ENCODE data around the gene KANSL1L.

Gene KANSL1L

GRCh38 chr2:209988010-209988409 lies 183.2 kb downstream of the KANSL1L start:
- H3K36me3 ChIP-seq: no peaks in the 10 kb centered on the region
- no peaks in the 10 kb centered on the region for H3K27me3 ChIP-seq
- no peak overlapping the region for H3K27ac ChIP-seq
- H3K4me3 ChIP-seq (ENCODE audit: low read depth in 1 of 2, low read length in 1 of 2): no peak overlapping the region
- TF ChIP-seq CTCF (IDR thresholded peaks at IDR 0.05): no peak
- H3K4me1 ChIP-seq (ENCODE audit: control insufficient read depth in 1 of 2, insufficient read depth in 1 of 2, low read depth in 1 of 2, low read length in 1 of 2): peaks cover 15 to 27% of the 10 kb centered on the region in 2 experiments
- no peaks in the 10 kb centered on the region for H3K9me3 ChIP-seq

GRCh38 chr2:209986415-209986814 lies 184.8 kb downstream of the KANSL1L start:
- no peak for TF ChIP-seq CTCF (IDR thresholded peaks at IDR 0.05)
- Histone ChIP-seq H3K36me3 (no peaks in the 10 kb centered on the region), H3K27me3 (no peaks in the 10 kb centered on the region), H3K9me3 (no peaks in the 10 kb centered on the region), H3K4me1 (ENCODE audit: control insufficient read depth in 1 of 2, insufficient read depth in 1 of 2, low read depth in 1 of 2, low read length in 1 of 2) (peaks cover 15 to 27% of the 10 kb centered on the region in 2 experiments), H3K4me3 (ENCODE audit: low read depth in 1 of 2, low read length in 1 of 2) (no peak overlapping the region), H3K27ac (peak overlapping the region; percentile 68)

- Histone ChIP-seq H3K9me3 (no peaks in the 10 kb centered on the region), H3K36me3 (no peaks in the 10 kb centered on the region), H3K4me1 (ENCODE audit: control insufficient read depth in 1 of 2, insufficient read depth in 1 of 2, low read depth in 1 of 2, low read length in 1 of 2) (peaks cover 15 to 27% of the 10 kb centered on the region in 2 experiments), H3K4me3 (ENCODE audit: low read depth in 1 of 2, low read length in 1 of 2) (no peak overlapping the region), H3K27ac (peak overlapping the region; percentile 68), H3K27me3 (no peaks in the 10 kb centered on the region)
- no peak for TF ChIP-seq CTCF (IDR thresholded peaks at IDR 0.05)
These were observed 185.3 kb downstream of the KANSL1L start for GRCh38 chr2:209985874-209986273.

- Histone ChIP-seq H3K9me3 (no peaks in the 10 kb centered on the region), H3K4me1 (ENCODE audit: control insufficient read depth in 1 of 2, insufficient read depth in 1 of 2, low read depth in 1 of 2, low read length in 1 of 2) (peaks cover 15 to 27% of the 10 kb centered on the region in 2 experiments), H3K4me3 (ENCODE audit: low read depth in 1 of 2, low read length in 1 of 2) (no peak overlapping the region), H3K27ac (no peak overlapping the region), H3K36me3 (no peaks in the 10 kb centered on the region), H3K27me3 (no peaks in the 10 kb centered on the region)
- TF ChIP-seq CTCF (IDR thresholded peaks at IDR 0.05): no peak
These were observed 186.9 kb downstream of the KANSL1L start for GRCh38 chr2:209984291-209984690.

- Histone ChIP-seq H3K4me3 (ENCODE audit: low read depth in 1 of 2, low read length in 1 of 2) (no peak overlapping the region), H3K36me3 (no peaks in the 10 kb centered on the region), H3K9me3 (no peaks in the 10 kb centered on the region), H3K27ac (no peak overlapping the region), H3K4me1 (ENCODE audit: control insufficient read depth in 1 of 2, insufficient read depth in 1 of 2, low read depth in 1 of 2, low read length in 1 of 2) (no peaks in the 10 kb centered on the region), H3K27me3 (peaks cover 5% of the 10 kb centered on the region)
- peak; percentile 51 for TF ChIP-seq CTCF (IDR thresholded peaks at IDR 0.05)
These were observed 193.6 kb downstream of the KANSL1L start for GRCh38 chr2:209977386-209978239.

Data from neutrophil (primary cell).